Panc1 (cell line): Measurements from ENCODE around the gene MEGF8. TPM values are rescaled to one million over a fixed set of nuclear protein-coding genes. Genes with fewer than 3 reads are reported as not detected.

Experiments used
- ATAC-seq: fragments of 200-7000 bp; cut with Tn5 transposase; 2 replicates; pipeline ENCODE4 v1.9.1; 2020; ENCODE audit warnings: mild to moderate bottlenecking, moderate library complexity
- BruUV-seq: library from RNA; stranded (reverse); fragments of 400-500 nt; replicated peaks from 2 replicates; lab custom pipeline; 2021; lab: Mats Ljungman, UMichigan
- CTCF ChIA-PET: fragments of 300-600 bp; sonication (Branson Sonifier 250); formaldehyde crosslinking; loops from one replicate; lab custom pipeline; 2022; ENCODE audit warnings: antibody characterized with exemption; lab: Charles Lee
- POLR2A ChIA-PET: fragments of 300-600 bp; sonication (Branson Sonifier 250); formaldehyde crosslinking; loops from one replicate; lab custom pipeline; 2022; ENCODE audit warnings: antibody characterized with exemption; lab: Charles Lee
- DNase-seq: peaks from one replicate; pipeline ENCODE4 v3.0.0-alpha.2; 2010; ENCODE audit warnings: low read depth, low spot score
- H3K27ac ChIP-seq: 2 replicates; pipeline ENCODE4 v1.5.1; 2011; ENCODE audit warnings: mild to moderate bottlenecking, low read length, inconsistent platforms
- H3K27me3 ChIP-seq: fragments of 200-500 bp; sonication (Bioruptor generic); 2 replicates; pipeline ENCODE4 v1.6.0; 2014; ENCODE audit warnings: low read length, inconsistent platforms; ENCODE audit not compliant: control insufficient read depth, insufficient read depth
- H3K36me3 ChIP-seq: fragments of 200-500 bp; sonication (Bioruptor generic); 2 replicates; pipeline ENCODE4 v1.5.1; 2014; ENCODE audit warnings: inconsistent platforms, mild to moderate bottlenecking, low read length, moderate library complexity; ENCODE audit not compliant: control insufficient read depth, insufficient read depth
- H3K4me1 ChIP-seq: 2 replicates; pipeline ENCODE4 v1.5.1; 2011; ENCODE audit warnings: inconsistent platforms, mild to moderate bottlenecking, low read length, moderate library complexity; ENCODE audit not compliant: control insufficient read depth, insufficient read depth
- H3K4me3 ChIP-seq, 2 experiments: 2 replicates each; pipeline ENCODE4 v1.5.1; 2011 to 2012; ENCODE audit warnings: low read depth in 2 of 2, low read length in 2 of 2, mild to moderate bottlenecking in 2 of 2, inconsistent platforms in 1 of 2, moderate library complexity in 1 of 2
- H3K9me3 ChIP-seq: fragments of 200-500 bp; sonication (Bioruptor generic); 2 replicates; pipeline ENCODE4 v1.5.1; 2014; ENCODE audit warnings: low read depth, mild to moderate bottlenecking, inconsistent platforms, low read length, moderate library complexity; ENCODE audit not compliant: control insufficient read depth, insufficient read depth
- POLR2AphosphoS5 ChIP-seq: IDR thresholded peaks from 2 replicates; pipeline ENCODE4 v1.6.1; 2012; ENCODE audit warnings: mild to moderate bottlenecking, low read depth, low read length, moderate library complexity
- SIN3A ChIP-seq: IDR thresholded peaks from 2 replicates; pipeline ENCODE4 v1.6.1; 2012; ENCODE audit warnings: low read depth, mild to moderate bottlenecking, low read length, moderate library complexity, borderline replicate concordance; ENCODE audit not compliant: insufficient read depth
- TCF7L2 ChIP-seq: IDR thresholded peaks from 2 replicates; pipeline ENCODE4 v1.6.1; 2011; ENCODE audit warnings: mild to moderate bottlenecking, low read depth, low read length, inconsistent platforms
- in situ Hi-C: cut with HindIII; loops from 2 replicates; pipeline ENCODE4 v1.10.0; 2016; ENCODE audit warnings: low sequenced_read_pairs, low pct_unique_long_range_greater_than_20kb
- intact Hi-C: fragments of 100-400 bp; cut with micrococcal nuclease; formaldehyde crosslinking; loops from one replicate; pipeline ENCODE4 v1.10.0; 2022; ENCODE audit not compliant: unreplicated experiment
- total RNA-seq: library from RNA; stranded (reverse); gene quantifications from one replicate; pipeline ENCODE4 v1.2.1, GENCODE V29; 2021; ENCODE audit not compliant: unreplicated experiment
- TF ChIP-seq, protein P1 (sequence below): fragments of 450-650 bp; IDR thresholded peaks from 2 replicates; pipeline ENCODE4 v1.5.1; 2017; ENCODE audit warnings: mild to moderate bottlenecking
- TF ChIP-seq, protein P2 (sequence below), 2 experiments: IDR thresholded peaks; 2 replicates each; pipeline ENCODE4 v1.6.1; 2011 to 2012; ENCODE audit warnings: low read depth in 2 of 2, control low read depth in 1 of 2, low read length in 1 of 2, mild to moderate bottlenecking in 1 of 2, moderate library complexity in 1 of 2; ENCODE audit not compliant: insufficient read depth in 1 of 2

MEGF8 gene
- total RNA-seq, 1 experiment from 2014 or later, result 14.2 TPM

DNA sequence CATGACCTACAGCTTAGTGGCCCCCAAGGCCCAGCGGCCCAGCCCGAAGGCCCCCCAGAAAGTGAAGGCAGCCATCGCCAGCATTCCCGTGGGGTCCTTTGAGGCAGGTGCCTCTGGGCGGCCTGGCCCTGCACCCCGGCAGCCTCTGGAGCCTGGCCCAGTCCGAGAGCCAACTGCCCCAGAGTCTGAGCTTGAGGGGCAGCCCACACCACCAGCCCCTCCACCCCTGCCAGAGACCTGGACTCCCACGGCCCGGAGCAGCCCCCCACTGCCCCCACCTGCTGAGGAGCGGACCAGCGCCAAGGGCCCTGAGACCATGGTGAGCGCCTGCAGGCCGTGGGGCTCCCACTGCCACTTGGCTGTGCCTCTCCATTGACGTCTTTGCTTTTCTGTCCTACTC lies 32.5 kb upstream of the MEGF8 start:
- no peaks in the 10 kb centered on the region for H3K36me3 ChIP-seq
- CTCF ChIA-PET, result no interaction called here

DNA sequence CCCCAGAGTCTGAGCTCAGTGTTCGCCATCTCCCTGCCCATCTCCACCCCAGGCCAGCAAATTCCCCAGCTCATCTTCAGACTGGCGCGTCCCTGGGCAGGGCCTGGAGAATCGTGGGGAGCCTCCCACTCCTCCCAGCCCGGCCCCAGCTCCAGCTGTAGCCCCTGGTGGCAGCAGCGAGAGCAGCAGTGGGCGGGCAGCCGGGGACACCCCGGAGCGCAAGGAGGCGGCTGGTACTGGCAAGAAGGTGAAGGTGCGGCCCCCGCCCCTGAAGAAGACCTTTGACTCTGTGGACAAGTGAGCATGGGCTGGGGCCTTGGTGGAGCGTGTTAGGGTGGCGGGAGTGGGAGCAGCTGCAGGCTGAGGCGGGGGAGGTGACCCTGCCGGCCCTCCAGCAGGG lies 31.9 kb upstream of the MEGF8 start:
- H3K36me3 ChIP-seq, result no peaks in the 10 kb centered on the region
- ChIA-PET CTCF (no interaction called here), POLR2A (no interaction called here)
- intact Hi-C loops (no loop called here), in situ Hi-C loops (no loop called here)
- TF ChIP-seq POLR2AphosphoS5, result no peak
- TF ChIP-seq, protein P1, sequence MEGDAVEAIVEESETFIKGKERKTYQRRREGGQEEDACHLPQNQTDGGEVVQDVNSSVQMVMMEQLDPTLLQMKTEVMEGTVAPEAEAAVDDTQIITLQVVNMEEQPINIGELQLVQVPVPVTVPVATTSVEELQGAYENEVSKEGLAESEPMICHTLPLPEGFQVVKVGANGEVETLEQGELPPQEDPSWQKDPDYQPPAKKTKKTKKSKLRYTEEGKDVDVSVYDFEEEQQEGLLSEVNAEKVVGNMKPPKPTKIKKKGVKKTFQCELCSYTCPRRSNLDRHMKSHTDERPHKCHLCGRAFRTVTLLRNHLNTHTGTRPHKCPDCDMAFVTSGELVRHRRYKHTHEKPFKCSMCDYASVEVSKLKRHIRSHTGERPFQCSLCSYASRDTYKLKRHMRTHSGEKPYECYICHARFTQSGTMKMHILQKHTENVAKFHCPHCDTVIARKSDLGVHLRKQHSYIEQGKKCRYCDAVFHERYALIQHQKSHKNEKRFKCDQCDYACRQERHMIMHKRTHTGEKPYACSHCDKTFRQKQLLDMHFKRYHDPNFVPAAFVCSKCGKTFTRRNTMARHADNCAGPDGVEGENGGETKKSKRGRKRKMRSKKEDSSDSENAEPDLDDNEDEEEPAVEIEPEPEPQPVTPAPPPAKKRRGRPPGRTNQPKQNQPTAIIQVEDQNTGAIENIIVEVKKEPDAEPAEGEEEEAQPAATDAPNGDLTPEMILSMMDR, result peak; percentile 26
- no peaks in the 10 kb centered on the region for H3K4me1 ChIP-seq
- DNase-seq (no peak), ATAC-seq (no peak)
- H3K27ac ChIP-seq, result no peak overlapping the region
- H3K4me3 ChIP-seq, result no peak overlapping the region
- H3K9me3 ChIP-seq, result no peaks in the 10 kb centered on the region
- no TSS peak for BruUV-seq
- H3K27me3 ChIP-seq, result no peaks in the 10 kb centered on the region

More for the DNA sequence above, 32.5 kb upstream of the MEGF8 start:
- BruUV-seq, result no TSS peak
- Histone ChIP-seq H3K9me3 (no peaks in the 10 kb centered on the region), H3K27me3 (no peaks in the 10 kb centered on the region), H3K4me1 (no peaks in the 10 kb centered on the region), H3K4me3 (no peak overlapping the region), H3K27ac (no peak overlapping the region)
- intact Hi-C loops, result no loop called here
- POLR2A ChIA-PET, result no interaction called here
- DNase-seq (no peak), ATAC-seq (no peak)
- TF ChIP-seq, protein P2, sequence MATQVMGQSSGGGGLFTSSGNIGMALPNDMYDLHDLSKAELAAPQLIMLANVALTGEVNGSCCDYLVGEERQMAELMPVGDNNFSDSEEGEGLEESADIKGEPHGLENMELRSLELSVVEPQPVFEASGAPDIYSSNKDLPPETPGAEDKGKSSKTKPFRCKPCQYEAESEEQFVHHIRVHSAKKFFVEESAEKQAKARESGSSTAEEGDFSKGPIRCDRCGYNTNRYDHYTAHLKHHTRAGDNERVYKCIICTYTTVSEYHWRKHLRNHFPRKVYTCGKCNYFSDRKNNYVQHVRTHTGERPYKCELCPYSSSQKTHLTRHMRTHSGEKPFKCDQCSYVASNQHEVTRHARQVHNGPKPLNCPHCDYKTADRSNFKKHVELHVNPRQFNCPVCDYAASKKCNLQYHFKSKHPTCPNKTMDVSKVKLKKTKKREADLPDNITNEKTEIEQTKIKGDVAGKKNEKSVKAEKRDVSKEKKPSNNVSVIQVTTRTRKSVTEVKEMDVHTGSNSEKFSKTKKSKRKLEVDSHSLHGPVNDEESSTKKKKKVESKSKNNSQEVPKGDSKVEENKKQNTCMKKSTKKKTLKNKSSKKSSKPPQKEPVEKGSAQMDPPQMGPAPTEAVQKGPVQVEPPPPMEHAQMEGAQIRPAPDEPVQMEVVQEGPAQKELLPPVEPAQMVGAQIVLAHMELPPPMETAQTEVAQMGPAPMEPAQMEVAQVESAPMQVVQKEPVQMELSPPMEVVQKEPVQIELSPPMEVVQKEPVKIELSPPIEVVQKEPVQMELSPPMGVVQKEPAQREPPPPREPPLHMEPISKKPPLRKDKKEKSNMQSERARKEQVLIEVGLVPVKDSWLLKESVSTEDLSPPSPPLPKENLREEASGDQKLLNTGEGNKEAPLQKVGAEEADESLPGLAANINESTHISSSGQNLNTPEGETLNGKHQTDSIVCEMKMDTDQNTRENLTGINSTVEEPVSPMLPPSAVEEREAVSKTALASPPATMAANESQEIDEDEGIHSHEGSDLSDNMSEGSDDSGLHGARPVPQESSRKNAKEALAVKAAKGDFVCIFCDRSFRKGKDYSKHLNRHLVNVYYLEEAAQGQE (IDR thresholded peaks at IDR 0.05; ENCODE audit: insufficient read depth in 1 of 2, low read depth in 2 of 2, low read length in 1 of 2), result no peak
- TF ChIP-seq, protein P1, result no peak
- TF ChIP-seq POLR2AphosphoS5, result no peak
- TF ChIP-seq TCF7L2, result no peak
- no peak for TF ChIP-seq SIN3A
- in situ Hi-C loops, result no loop called here

DNA sequence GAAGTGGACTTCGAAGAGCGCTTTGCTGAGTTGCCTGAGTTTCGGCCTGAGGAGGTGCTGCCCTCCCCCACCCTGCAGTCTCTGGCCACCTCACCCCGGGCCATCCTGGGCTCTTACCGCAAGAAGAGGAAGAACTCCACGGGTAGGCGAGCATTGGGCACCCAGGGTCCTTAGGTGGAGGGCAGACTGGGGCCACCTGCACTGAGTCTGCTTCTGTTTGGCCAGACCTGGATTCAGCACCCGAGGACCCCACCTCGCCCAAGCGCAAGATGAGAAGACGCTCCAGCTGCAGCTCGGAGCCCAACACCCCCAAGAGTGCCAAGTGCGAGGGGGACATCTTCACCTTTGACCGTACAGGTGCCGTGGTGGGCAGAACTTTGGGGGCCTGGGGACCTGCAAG lies 31.5 kb upstream of the MEGF8 start:
- H3K27me3 ChIP-seq, result no peaks in the 10 kb centered on the region
- TF ChIP-seq SIN3A, result no peak
- TF ChIP-seq, protein P1, result no peak
- TF ChIP-seq TCF7L2, result no peak
- no peak for TF ChIP-seq POLR2AphosphoS5
- TF ChIP-seq, protein P2 (IDR thresholded peaks at IDR 0.05; ENCODE audit: insufficient read depth in 1 of 2, low read depth in 2 of 2, low read length in 1 of 2), result no peak
- DNase-seq (no peak), ATAC-seq (no peak)
- H3K9me3 ChIP-seq, result no peaks in the 10 kb centered on the region
- TSS peak; percentile 44 for BruUV-seq
- no peaks in the 10 kb centered on the region for H3K4me1 ChIP-seq
- no peaks in the 10 kb centered on the region for H3K36me3 ChIP-seq
- POLR2A ChIA-PET, result no interaction called here
- in situ Hi-C loops, result no loop called here
- H3K27ac ChIP-seq, result no peak overlapping the region
- H3K4me3 ChIP-seq, result no peak overlapping the region
- intact Hi-C loops, result no loop called here
- CTCF ChIA-PET, result no interaction called here
